Testis (tissue), 3 donors: ENCODE results near the gene CTNNA2. TPM values are rescaled to one million over a fixed set of nuclear protein-coding genes. Genes with fewer than 3 reads are reported as not detected.
"Not testable (repeated sequence)": the region's sequence is repeated elsewhere in the genome, so short reads cannot be mapped to it uniquely, and the experiment has no call there.

Experiments used
- DNase-seq: peaks from one replicate; pipeline ENCODE4 v3.0.0-alpha.2; 2019
- H3K27ac ChIP-seq, 2 donors: fragments of 200-600 bp; sonication (generic); one replicate each; pipeline ENCODE4 v1.5.1; 2019
- H3K27me3 ChIP-seq: fragments of 200-600 bp; sonication (generic); one replicate; pipeline ENCODE4 v1.5.1; 2019
- H3K36me3 ChIP-seq: fragments of 200-600 bp; sonication (generic); one replicate; pipeline ENCODE4 v1.5.1; 2017; ENCODE audit warnings: low read depth; ENCODE audit errors: missing control alignments
- H3K4me1 ChIP-seq: fragments of 200-600 bp; sonication (generic); one replicate; pipeline ENCODE4 v1.5.1; 2019
- H3K4me3 ChIP-seq, 2 donors: fragments of 200-600 bp; sonication (generic); one replicate each; pipeline ENCODE4 v1.5.1; 2017 to 2019
- H3K9me3 ChIP-seq: fragments of 200-600 bp; sonication (generic); one replicate; pipeline ENCODE4 v1.5.1; 2017
- CTCF ChIP-seq, 3 experiments: fragments of 450-650 bp in 2 of 3; fragments of 200-600 bp in 1 of 3; sonication (generic) in 1 of 3; IDR thresholded peaks; one replicate each; pipeline ENCODE4 v1.5.1; 2016 to 2019; ENCODE audit warnings: antibody characterized with exemption in 3 of 3, mild to moderate bottlenecking in 2 of 3, moderate library complexity in 1 of 3
- POLR2A ChIP-seq: fragments of 450-650 bp; IDR thresholded peaks from one replicate; pipeline ENCODE4 v1.6.1; 2017; ENCODE audit warnings: antibody characterized with exemption, mild to moderate bottlenecking, moderate library complexity
- WGBS, 2 donors: methylation state at CpG; one replicate each; pipeline ENCODE4 v1.1.5; 2018; 5-methylcytosine and 5-hydroxymethylcytosine counted together
- intact Hi-C: fragments of 100-400 bp; cut with DNase I; formaldehyde crosslinking; loops from one replicate; pipeline ENCODE4 v1.15.1; 2023; ENCODE audit warnings: low total_unique reads
- polyA plus RNA-seq: library from polyadenylated mRNA; stranded (reverse); fragments of 350-450 nt; fragmentation: Illumina TruSeq; extraction: RNeasy Lipid Tissue Mini Kit (QIAGEN cat#74804); gene quantifications from one replicate; pipeline ENCODE4 v1.2.3, GENCODE V29; 2014; ENCODE audit warnings: low read depth, low replicate concordance; ENCODE audit not compliant: insufficient read depth
- total RNA-seq, 2 donors: library from RNA; depleted of rRNA; stranded (reverse); fragments of >200 nt; gene quantifications; one replicate each; pipeline ENCODE4 v1.2.3, GENCODE V29; 2016

The CTNNA2 gene
- total and polyA plus RNA-seq, 3 donors from 2014 or later, result 36.8 to 44.5 (median 43.4) TPM

GRCh38 chr2:80091237-80091636 lies 578.4 kb downstream of the CTNNA2 start:
- Histone ChIP-seq H3K4me3 (no peak overlapping the region), H3K27me3 (no peaks in the 10 kb centered on the region), H3K4me1 (no peaks in the 10 kb centered on the region), H3K27ac (no peak overlapping the region), H3K9me3 (no peaks in the 10 kb centered on the region), H3K36me3 (no peaks in the 10 kb centered on the region)
- DNase-seq, result no peak
- intact Hi-C loops, result no loop called here
- no peak for TF ChIP-seq POLR2A
- no peak for TF ChIP-seq CTCF (IDR thresholded peaks at IDR 0.05)
- WGBS, 2 donors, result 39 to 43% methylated on average over 4 of the region's 4 CpGs

GRCh38 chr2:80092474-80092873 lies 579.6 kb downstream of the CTNNA2 start:
- TF ChIP-seq CTCF (IDR thresholded peaks at IDR 0.05) (no peak), POLR2A (no peak)
- H3K4me1 ChIP-seq, result no peaks in the 10 kb centered on the region
- no peaks in the 10 kb centered on the region for H3K36me3 ChIP-seq
- H3K27ac ChIP-seq, result no peak overlapping the region
- H3K27me3 ChIP-seq, result no peaks in the 10 kb centered on the region
- H3K4me3 ChIP-seq, result no peak overlapping the region
- DNase-seq, result no peak
- no peaks in the 10 kb centered on the region for H3K9me3 ChIP-seq
- intact Hi-C loops, result no loop called here

GRCh38 chr2:80098503-80098902 lies 585.7 kb downstream of the CTNNA2 start:
- H3K27ac ChIP-seq, H3K9me3 ChIP-seq, DNase-seq, H3K36me3 ChIP-seq, intact Hi-C loops, H3K4me3 ChIP-seq, H3K27me3 ChIP-seq, H3K4me1 ChIP-seq: not testable (repeated sequence)
- 85 to 89% methylated on average over 12 of the region's 12 CpGs for WGBS, 2 donors

DNA sequence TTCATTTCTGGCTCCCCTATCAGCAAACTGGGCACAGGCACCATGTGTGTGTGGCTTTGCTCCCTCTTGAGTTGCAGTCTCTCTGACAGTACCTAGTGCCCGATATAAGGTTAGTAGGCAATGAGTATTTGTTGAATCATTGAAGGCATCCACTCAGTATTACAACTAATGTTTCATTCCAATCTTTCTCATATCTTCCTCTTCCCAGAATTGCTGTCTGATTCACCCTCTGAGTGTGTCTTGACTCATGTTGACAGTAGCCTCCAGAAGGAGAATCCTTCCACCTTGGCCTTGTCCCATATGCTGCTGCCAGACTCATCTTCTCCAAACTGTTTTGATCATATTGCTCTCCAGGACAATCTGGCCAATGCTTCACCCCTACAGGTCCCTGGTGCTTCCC lies 589.2 kb downstream of the CTNNA2 start:
- H3K9me3 ChIP-seq, result no peaks in the 10 kb centered on the region
- H3K27me3 ChIP-seq, result no peaks in the 10 kb centered on the region
- no peak overlapping the region for H3K4me3 ChIP-seq
- H3K4me1 ChIP-seq, result no peaks in the 10 kb centered on the region
- no peak for DNase-seq
- no peak overlapping the region for H3K27ac ChIP-seq
- no peak for TF ChIP-seq POLR2A
- TF ChIP-seq CTCF (IDR thresholded peaks at IDR 0.05), result no peak
- intact Hi-C loops, result no loop called here
- WGBS, 2 donors, result 82 to 87% methylated on average over 1 of the region's 1 CpG
- no peaks in the 10 kb centered on the region for H3K36me3 ChIP-seq

DNA sequence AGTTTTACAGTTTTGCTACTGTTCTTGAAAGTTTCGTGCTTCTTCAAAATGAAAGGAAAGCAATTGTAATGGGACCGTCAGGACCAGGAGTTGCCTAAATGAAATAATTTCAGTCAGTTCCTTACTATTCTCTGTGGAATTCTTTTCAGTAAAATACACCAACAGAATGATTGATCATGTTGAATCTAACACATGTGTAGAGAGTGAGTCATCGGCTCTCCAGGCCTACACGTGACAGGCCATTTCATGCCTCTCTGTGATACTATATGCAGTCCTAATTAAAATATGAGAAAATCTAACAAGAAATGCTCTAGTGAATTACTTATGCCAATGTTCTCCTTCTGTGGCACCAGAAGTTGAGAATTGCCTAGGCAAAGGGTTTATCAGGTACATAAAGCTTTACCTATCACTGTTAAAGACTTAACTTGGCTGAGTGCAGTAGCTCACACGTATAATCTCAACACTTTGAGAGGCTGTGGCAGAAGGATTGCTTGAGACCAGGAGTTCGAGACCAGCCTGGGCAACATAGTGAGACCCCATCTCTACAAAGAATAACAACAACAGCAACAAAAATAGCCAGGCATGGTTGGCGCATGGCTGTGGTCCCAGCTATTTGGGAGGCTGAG lies 592.3 kb downstream of the CTNNA2 start:
- 80 to 82% methylated on average over 7 of the region's 7 CpGs for WGBS, 2 donors
- DNase-seq, result no peak

More for the DNA sequence above, 592.3 kb downstream of the CTNNA2 start:
- Histone ChIP-seq H3K9me3 (no peaks in the 10 kb centered on the region), H3K27me3 (no peaks in the 10 kb centered on the region), H3K4me1 (no peaks in the 10 kb centered on the region), H3K4me3 (no peak overlapping the region), H3K27ac (no peak overlapping the region), H3K36me3 (no peaks in the 10 kb centered on the region)
- intact Hi-C loops, result no loop called here
- TF ChIP-seq CTCF (IDR thresholded peaks at IDR 0.05) (no peak), POLR2A (no peak)
